Mesendoderm (in vitro differentiated cells): Measurements from ENCODE around the gene SAMD11.

Experiments used
- DNase-seq: peaks from one replicate; pipeline ENCODE4 v3.0.0; 2013
- H2AK5ac ChIP-seq: 2 replicates; pipeline ENCODE4 v1.6.1; 2013; ENCODE audit warnings: low read length, inconsistent platforms
- H2BK120ac ChIP-seq: 2 replicates; pipeline ENCODE4 v1.6.1; 2013; ENCODE audit warnings: low read depth, mild to moderate bottlenecking, low read length, moderate library complexity, mixed read lengths
- H2BK15ac ChIP-seq: replicated peaks from 2 replicates; pipeline ENCODE4 v1.6.1; 2013; ENCODE audit warnings: low read depth, mild to moderate bottlenecking, moderate library complexity
- H2BK5ac ChIP-seq: 2 replicates; pipeline ENCODE4 v1.6.1; 2013; ENCODE audit warnings: low read length, inconsistent platforms
- H3K18ac ChIP-seq: 2 replicates; pipeline ENCODE4 v1.6.1; 2013; ENCODE audit warnings: mild to moderate bottlenecking, low read length, mixed read lengths
- H3K23ac ChIP-seq: one replicate; pipeline ENCODE4 v1.6.1; 2013; ENCODE audit warnings: low read length
- H3K27ac ChIP-seq: 2 replicates; pipeline ENCODE4 v1.5.1; 2013; ENCODE audit warnings: low read depth, mild to moderate bottlenecking, inconsistent platforms, low read length, moderate library complexity
- H3K27me3 ChIP-seq: 2 replicates; pipeline ENCODE4 v1.6.1; 2013; ENCODE audit warnings: low read length, control low read depth, mild to moderate bottlenecking, inconsistent platforms; ENCODE audit not compliant: insufficient read depth, poor library complexity
- H3K36me3 ChIP-seq: 2 replicates; pipeline ENCODE4 v1.6.1; 2013; ENCODE audit warnings: low read length, inconsistent platforms; ENCODE audit not compliant: control insufficient read depth, insufficient read depth
- H3K4ac ChIP-seq: one replicate; pipeline ENCODE4 v1.6.1; 2013; ENCODE audit warnings: low read depth, mild to moderate bottlenecking, low read length, moderate library complexity
- H3K4me1 ChIP-seq: 2 replicates; pipeline ENCODE4 v1.6.1; 2013; ENCODE audit warnings: low read depth, low read length, inconsistent platforms; ENCODE audit not compliant: control insufficient read depth
- H3K4me2 ChIP-seq: 2 replicates; pipeline ENCODE4 v1.6.1; 2013; ENCODE audit warnings: low read length
- H3K4me3 ChIP-seq: 2 replicates; pipeline ENCODE4 v1.5.1; 2013; ENCODE audit warnings: mild to moderate bottlenecking, low read length
- H3K56ac ChIP-seq: one replicate; pipeline ENCODE4 v1.6.1; 2013; ENCODE audit warnings: low read length
- H3K79me1 ChIP-seq: 2 replicates; pipeline ENCODE4 v1.6.1; 2013; ENCODE audit warnings: low read length, inconsistent platforms
- H3K79me2 ChIP-seq: 2 replicates; pipeline ENCODE4 v1.6.1; 2013; ENCODE audit warnings: mild to moderate bottlenecking, low read length; ENCODE audit not compliant: control insufficient read depth, insufficient read depth
- H3K9ac ChIP-seq: 2 replicates; pipeline ENCODE4 v1.6.1; 2013; ENCODE audit warnings: low read length, inconsistent platforms
- H4K5ac ChIP-seq: one replicate; pipeline ENCODE4 v1.6.1; 2013; ENCODE audit warnings: low read length
- H4K8ac ChIP-seq: one replicate; pipeline ENCODE4 v1.6.1; 2013; ENCODE audit warnings: low read depth, mild to moderate bottlenecking, control low read depth, low read length, moderate library complexity
- WGBS: extraction: QIAGEN DNeasy Blood & Tissue Kit; methylation state at CpG from one replicate; pipeline ENCODE4 v1.1.7; 2013; ENCODE audit warnings: low lambda C conversion rate, missing lambda C conversion rate; ENCODE audit not compliant: insufficient coverage; ENCODE audit errors: extremely low coverage; 5-methylcytosine and 5-hydroxymethylcytosine counted together

SAMD11 gene

DNA sequence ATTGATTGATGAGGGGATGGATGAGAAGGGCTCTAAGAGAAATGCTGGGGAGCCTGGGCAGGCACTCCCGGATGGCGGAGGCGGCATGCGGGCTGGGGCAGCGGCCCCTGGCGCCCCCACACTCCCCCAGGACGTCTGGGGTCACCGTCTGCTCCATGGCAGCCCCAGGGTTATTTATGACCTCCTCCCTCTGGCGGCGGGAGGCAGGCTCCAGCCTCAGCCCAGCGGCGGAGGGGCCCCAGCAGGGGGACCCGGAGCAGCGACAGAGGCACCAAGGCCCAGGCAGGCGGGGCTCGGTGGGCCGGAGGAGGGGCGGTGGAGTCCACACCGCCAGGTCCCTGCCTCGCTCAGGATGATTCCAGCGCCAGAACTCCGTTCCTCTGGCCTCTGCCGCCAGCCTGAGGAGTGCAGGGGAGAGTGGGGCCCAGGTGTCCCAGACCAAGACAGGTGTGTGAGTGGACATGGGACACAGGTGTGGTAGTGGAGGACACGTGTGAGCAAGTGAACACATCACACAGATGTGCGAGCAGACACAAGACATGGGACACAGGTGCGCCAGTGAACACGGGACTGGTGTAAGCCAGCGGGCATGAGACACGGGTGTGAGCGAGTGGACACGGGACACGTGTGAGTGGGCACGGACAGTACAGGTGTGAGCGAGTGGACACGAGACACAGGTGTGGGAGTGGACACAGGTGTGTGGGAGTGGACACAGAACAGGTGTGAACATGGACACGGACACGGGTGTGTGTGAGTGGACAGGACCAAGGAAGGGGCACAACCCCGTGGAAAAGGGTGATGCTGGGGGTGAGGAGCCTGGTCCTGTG, 2.5 kb upstream of the SAMD11 start:
- H3K36me3 ChIP-seq = peaks cover 1% of the 10 kb centered on the region
- H2BK120ac ChIP-seq = no peak overlapping the region
- H3K79me2 ChIP-seq = no peaks in the 10 kb centered on the region
- peak overlapping the region; percentile 79 for H2AK5ac ChIP-seq
- no CpG with 5 or more reads among the region's 38 CpGs for WGBS
- H2BK15ac ChIP-seq = no peak overlapping the region
- peaks cover 6% of the 10 kb centered on the region for H3K27me3 ChIP-seq
- peak overlapping the region; percentile 45 for H3K23ac ChIP-seq
- no peak overlapping the region for H3K4ac ChIP-seq
- no peak overlapping the region for H4K8ac ChIP-seq
- peaks cover 8% of the 10 kb centered on the region for H3K4me1 ChIP-seq
- H3K4me2 ChIP-seq = no peak overlapping the region
- H3K9ac ChIP-seq = peak overlapping the region; percentile 32
- DNase-seq = peak; percentile 89
- H4K5ac ChIP-seq = no peak overlapping the region
- H2BK5ac ChIP-seq = no peak overlapping the region
- H3K79me1 ChIP-seq = peaks cover 7% of the 10 kb centered on the region
- no peak overlapping the region for H3K18ac ChIP-seq
- no peak overlapping the region for H3K27ac ChIP-seq
- peak overlapping the region; percentile 50 for H3K56ac ChIP-seq
- no peak overlapping the region for H3K4me3 ChIP-seq

DNA sequence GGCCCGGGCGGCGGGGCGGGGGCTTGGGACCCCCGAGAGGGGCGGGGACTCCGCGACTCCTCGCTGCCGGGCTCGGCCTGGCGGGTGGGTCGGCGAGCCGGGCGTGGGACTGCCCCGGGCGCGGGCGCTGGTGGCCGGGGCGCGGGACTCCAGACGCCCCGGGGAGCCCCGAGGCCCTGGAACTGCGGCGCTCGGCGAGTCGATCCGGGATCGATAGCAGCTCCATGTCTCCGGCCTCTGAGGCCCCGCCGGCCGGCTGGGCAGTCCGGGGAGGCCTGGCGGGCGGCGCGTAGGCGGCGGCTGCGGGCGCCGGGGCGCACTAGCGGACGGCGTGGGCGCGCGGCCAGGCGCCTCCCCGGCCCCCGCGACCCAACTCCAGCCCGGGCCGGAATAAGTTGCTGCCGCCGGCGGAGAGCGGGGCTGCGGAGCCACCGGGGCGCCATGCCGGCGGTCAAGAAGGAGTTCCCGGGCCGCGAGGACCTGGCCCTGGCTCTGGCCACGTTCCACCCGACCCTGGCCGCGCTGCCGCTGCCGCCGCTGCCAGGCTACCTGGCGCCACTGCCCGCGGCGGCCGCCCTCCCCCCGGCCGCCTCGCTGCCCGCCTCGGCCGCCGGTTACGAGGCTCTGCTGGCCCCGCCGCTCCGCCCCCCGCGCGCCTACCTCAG, 400 bp downstream of the SAMD11 start:
- H2AK5ac ChIP-seq = no peak overlapping the region
- DNase-seq = no peak
- no peak overlapping the region for H4K8ac ChIP-seq
- peak overlapping the region; percentile 40 for H3K4me3 ChIP-seq
- no peak overlapping the region for H3K27ac ChIP-seq
- H3K9ac ChIP-seq = peak overlapping the region; percentile 68
- peaks cover 7% of the 10 kb centered on the region for H3K27me3 ChIP-seq
- WGBS = no CpG with 5 or more reads among the region's 98 CpGs
- peak overlapping the region; percentile 26 for H3K18ac ChIP-seq
- H4K5ac ChIP-seq = no peak overlapping the region
- H2BK15ac ChIP-seq = no peak overlapping the region
- H3K36me3 ChIP-seq = peaks cover 1% of the 10 kb centered on the region
- peaks cover 11% of the 10 kb centered on the region for H3K79me1 ChIP-seq
- H3K79me2 ChIP-seq = no peaks in the 10 kb centered on the region
- no peak overlapping the region for H2BK120ac ChIP-seq
- no peak overlapping the region for H2BK5ac ChIP-seq
- H3K4me2 ChIP-seq = peak overlapping the region; percentile 38
- H3K23ac ChIP-seq = peak overlapping the region; percentile 97
- H3K4ac ChIP-seq = peak overlapping the region; percentile 75
- peak overlapping the region; percentile 87 for H3K56ac ChIP-seq
- H3K4me1 ChIP-seq = peaks cover 8% of the 10 kb centered on the region

DNA sequence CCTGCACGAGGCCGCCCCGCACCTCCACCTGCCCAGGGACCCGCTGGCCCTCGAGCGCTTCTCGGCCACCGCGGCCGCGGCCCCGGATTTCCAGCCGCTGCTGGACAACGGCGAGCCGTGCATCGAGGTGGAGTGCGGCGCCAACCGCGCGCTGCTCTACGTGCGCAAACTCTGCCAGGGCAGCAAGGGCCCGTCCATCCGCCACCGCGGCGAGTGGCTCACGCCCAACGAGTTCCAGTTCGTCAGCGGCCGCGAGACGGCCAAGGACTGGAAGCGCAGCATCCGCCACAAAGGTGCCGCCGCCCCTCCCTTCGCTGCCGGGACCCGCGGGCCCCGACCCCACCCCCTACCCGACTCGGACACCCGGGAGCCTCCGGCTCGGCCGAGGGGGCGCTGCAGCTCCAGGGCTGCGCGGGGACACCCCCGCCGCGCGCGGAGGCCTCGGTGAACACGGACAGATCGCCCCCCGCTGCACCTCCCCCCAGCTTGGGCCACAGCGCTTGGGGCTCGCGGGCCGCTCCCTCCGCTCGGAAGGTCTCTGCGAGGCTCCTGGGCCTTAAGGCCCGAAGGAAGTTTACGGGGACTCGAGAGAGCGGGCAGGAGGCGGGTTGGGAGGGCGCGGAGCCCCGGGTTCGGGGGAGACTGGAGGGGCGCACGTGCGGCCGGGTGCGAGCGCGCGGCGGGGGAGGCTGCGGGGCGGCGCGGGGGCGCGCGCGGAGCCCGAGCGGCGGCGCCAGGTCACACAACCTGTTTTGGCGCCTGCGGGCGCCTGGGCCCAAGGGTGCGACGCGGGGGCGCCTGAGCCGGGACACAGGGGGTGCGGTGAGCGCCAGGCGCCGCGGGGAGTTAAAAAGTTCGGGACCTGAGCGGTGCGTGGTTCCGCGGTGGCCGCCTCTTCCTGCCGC, 1.2 kb downstream of the SAMD11 start:
- Histone ChIP-seq H3K23ac (peak overlapping the region; percentile 97), H2AK5ac (no peak overlapping the region), H3K79me2 (no peaks in the 10 kb centered on the region), H4K8ac (no peak overlapping the region), H3K36me3 (peaks cover 1% of the 10 kb centered on the region), H3K56ac (peak overlapping the region; percentile 87), H2BK5ac (no peak overlapping the region), H3K4ac (peak overlapping the region; percentile 75), H2BK15ac (no peak overlapping the region), H3K79me1 (peaks cover 11% of the 10 kb centered on the region), H3K4me3 (peak overlapping the region; percentile 40), H4K5ac (no peak overlapping the region), H3K9ac (peak overlapping the region; percentile 68), H3K27ac (no peak overlapping the region), H3K4me2 (peak overlapping the region; percentile 57), H2BK120ac (no peak overlapping the region), H3K27me3 (peaks cover 7% of the 10 kb centered on the region), H3K18ac (peak overlapping the region; percentile 34), H3K4me1 (peaks cover 8% of the 10 kb centered on the region)
- peak; percentile 75 for DNase-seq
- no CpG with 5 or more reads among the region's 120 CpGs for WGBS

DNA sequence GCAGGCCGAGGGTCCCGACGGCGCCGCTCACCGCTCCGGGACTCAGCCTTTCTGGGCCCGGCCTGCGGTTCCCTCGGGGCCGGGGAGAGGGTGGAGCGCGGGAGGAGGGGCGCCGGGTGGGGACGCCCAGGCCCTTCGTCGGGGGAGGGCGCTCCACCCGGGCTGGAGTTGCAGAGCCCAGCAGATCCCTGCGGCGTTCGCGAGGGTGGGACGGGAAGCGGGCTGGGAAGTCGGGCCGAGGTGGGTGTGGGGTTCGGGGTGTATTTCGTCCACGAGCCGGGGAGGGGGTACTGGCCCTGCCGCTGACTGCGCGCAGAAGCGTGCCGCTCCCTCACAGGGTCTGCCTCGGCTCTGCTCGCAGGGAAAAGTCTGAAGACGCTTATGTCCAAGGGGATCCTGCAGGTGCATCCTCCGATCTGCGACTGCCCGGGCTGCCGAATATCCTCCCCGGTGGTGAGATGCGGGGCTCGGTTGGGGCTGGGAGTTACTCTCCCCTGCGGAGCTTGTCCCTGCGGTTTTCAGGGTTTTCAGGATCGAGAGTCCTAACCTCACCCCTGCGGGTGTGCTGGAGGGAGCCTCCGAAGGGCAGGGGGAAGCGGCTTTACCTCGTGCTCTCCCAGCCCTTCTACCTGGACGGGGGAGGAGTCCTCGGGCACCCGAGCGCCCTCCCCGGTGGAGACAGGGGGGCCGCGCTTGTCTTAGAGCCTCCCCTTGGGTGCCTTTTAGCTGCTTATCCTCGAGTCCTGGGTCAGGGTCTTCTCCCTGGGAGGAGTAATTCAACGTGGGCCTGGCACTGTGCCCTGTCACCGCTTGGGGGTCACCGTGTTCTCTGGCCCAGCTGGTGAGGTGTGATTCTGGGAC, 2.1 kb downstream of the SAMD11 start:
- no peak overlapping the region for H2BK5ac ChIP-seq
- no peaks in the 10 kb centered on the region for H3K79me2 ChIP-seq
- no peak overlapping the region for H3K27ac ChIP-seq
- H3K4ac ChIP-seq = peak overlapping the region; percentile 75
- peak overlapping the region; percentile 87 for H3K56ac ChIP-seq
- peaks cover 8% of the 10 kb centered on the region for H3K4me1 ChIP-seq
- no peak overlapping the region for H4K8ac ChIP-seq
- no peak overlapping the region for H2BK15ac ChIP-seq
- H3K23ac ChIP-seq = no peak overlapping the region
- no peak overlapping the region for H2AK5ac ChIP-seq
- H3K18ac ChIP-seq = no peak overlapping the region
- H3K36me3 ChIP-seq = peaks cover 3% of the 10 kb centered on the region
- WGBS = no CpG with 5 or more reads among the region's 65 CpGs
- H3K4me2 ChIP-seq = peak overlapping the region; percentile 73
- peak overlapping the region; percentile 55 for H3K4me3 ChIP-seq
- H3K27me3 ChIP-seq = peaks cover 7% of the 10 kb centered on the region
- DNase-seq = no peak
- H3K9ac ChIP-seq = peak overlapping the region; percentile 68
- no peak overlapping the region for H4K5ac ChIP-seq
- no peak overlapping the region for H2BK120ac ChIP-seq
- peaks cover 11% of the 10 kb centered on the region for H3K79me1 ChIP-seq

DNA sequence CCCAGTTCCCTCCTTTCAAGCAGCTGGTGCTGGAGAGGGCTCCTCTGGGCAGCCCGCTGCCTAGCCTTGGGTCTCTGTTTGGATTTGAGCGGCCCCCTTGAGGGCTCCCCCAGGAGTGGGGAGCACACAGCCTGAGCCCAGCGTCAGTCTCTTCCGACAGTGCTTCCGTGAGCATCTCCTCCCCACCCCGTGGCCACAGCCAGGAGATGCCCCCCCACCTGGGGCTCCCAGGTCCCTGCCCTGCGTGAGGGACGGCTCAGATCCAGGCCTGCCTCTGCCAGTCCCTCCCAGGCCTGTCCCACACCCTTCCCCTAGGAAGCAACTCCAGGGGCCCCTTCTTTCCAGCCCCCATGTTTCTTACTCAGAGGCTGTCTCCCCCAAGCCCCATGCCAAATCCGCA, 3.5 kb downstream of the SAMD11 start:
- peaks cover 2% of the 10 kb centered on the region for H3K36me3 ChIP-seq
- no peak overlapping the region for H4K8ac ChIP-seq
- no peak overlapping the region for H3K4ac ChIP-seq
- no peak overlapping the region for H3K4me3 ChIP-seq
- DNase-seq = no peak
- H3K27me3 ChIP-seq = peaks cover 7% of the 10 kb centered on the region
- H2AK5ac ChIP-seq = no peak overlapping the region
- H2BK15ac ChIP-seq = no peak overlapping the region
- H3K23ac ChIP-seq = no peak overlapping the region
- no peak overlapping the region for H3K18ac ChIP-seq
- no peaks in the 10 kb centered on the region for H3K79me2 ChIP-seq
- no CpG with 5 or more reads among the region's 9 CpGs for WGBS
- H2BK5ac ChIP-seq = no peak overlapping the region
- no peak overlapping the region for H3K27ac ChIP-seq
- H3K9ac ChIP-seq = no peak overlapping the region
- no peak overlapping the region for H4K5ac ChIP-seq
- H3K56ac ChIP-seq = no peak overlapping the region
- peaks cover 9% of the 10 kb centered on the region for H3K4me1 ChIP-seq
- H3K79me1 ChIP-seq = peaks cover 9% of the 10 kb centered on the region
- H3K4me2 ChIP-seq = no peak overlapping the region
- H2BK120ac ChIP-seq = no peak overlapping the region
